Osteoblast (primary cell): ENCODE measurements around the gene MAN2B1. TPM values are rescaled to one million over a fixed set of nuclear protein-coding genes. Genes with fewer than 3 reads are reported as not detected.
"Not testable (repeated sequence)": the region's sequence is repeated elsewhere in the genome, so short reads cannot be mapped to it uniquely, and the experiment has no call there.

Source experiments
- DNase-seq: peaks from one replicate; pipeline ENCODE4 v3.0.0; 2011; ENCODE audit warnings: low spot score, mixed read lengths; ENCODE audit not compliant: insufficient read length; ENCODE audit errors: missing footprints
- H2AFZ ChIP-seq: 2 replicates; pipeline ENCODE4 v1.6.0; 2011; ENCODE audit warnings: mild to moderate bottlenecking, low read length
- H3K27ac ChIP-seq: 2 replicates; pipeline ENCODE4 v1.5.1; 2011; ENCODE audit warnings: mild to moderate bottlenecking, low read depth, low read length, moderate library complexity
- H3K27me3 ChIP-seq: 2 replicates; pipeline ENCODE4 v1.6.0; 2012; ENCODE audit warnings: mild to moderate bottlenecking, control low read depth, inconsistent platforms, low read length, moderate library complexity; ENCODE audit not compliant: insufficient read depth
- H3K36me3 ChIP-seq: 2 replicates; pipeline ENCODE4 v1.5.1; 2011; ENCODE audit warnings: mild to moderate bottlenecking, low read length, control low read depth, moderate library complexity; ENCODE audit not compliant: insufficient read depth
- H3K4me1 ChIP-seq: 2 replicates; pipeline ENCODE4 v1.5.1; 2011; ENCODE audit warnings: mild to moderate bottlenecking, low read length, control low read depth, moderate library complexity; ENCODE audit not compliant: insufficient read depth
- H3K4me2 ChIP-seq: 2 replicates; pipeline ENCODE4 v1.6.0; 2011; ENCODE audit warnings: mild to moderate bottlenecking, low read length; ENCODE audit not compliant: insufficient read depth
- H3K4me3 ChIP-seq: fragments of 200-600 bp; sonication (generic); 3 replicates; pipeline ENCODE4 v1.5.1; 2012; ENCODE audit warnings: mild to moderate bottlenecking, low read length, inconsistent platforms; ENCODE audit not compliant: insufficient read depth
- H3K79me2 ChIP-seq: 2 replicates; pipeline ENCODE4 v1.6.0; 2012; ENCODE audit warnings: mild to moderate bottlenecking, low read length, control low read depth, inconsistent platforms; ENCODE audit not compliant: insufficient read depth
- H3K9me3 ChIP-seq: 2 replicates; pipeline ENCODE4 v1.5.1; 2011; ENCODE audit warnings: low read depth, low read length, control low read depth
- H4K20me1 ChIP-seq: 2 replicates; pipeline ENCODE4 v1.6.0; 2012; ENCODE audit warnings: mild to moderate bottlenecking, low read length, control low read depth; ENCODE audit not compliant: insufficient read depth
- CTCF ChIP-seq: IDR thresholded peaks from 2 replicates; pipeline ENCODE4 v1.5.1; 2011; ENCODE audit warnings: mild to moderate bottlenecking, low read depth, low read length, moderate library complexity; ENCODE audit errors: extremely low read depth
- total RNA-seq: library from RNA; depleted of rRNA; stranded (reverse); fragments of >200 nt; gene quantifications from 2 replicates; pipeline ENCODE4 v1.2.3, GENCODE V29; 2012

MAN2B1 gene
- total RNA-seq, result 35.8 and 43.0 TPM in 2 replicates

GRCh38 chr19:12666265-12667048 lies at the start of gene MAN2B1, which contains the start of gene WDR83:
Gene MAN2B1 (minus strand): TSS chr19:12666742. CDS start chr19:12666701, 41 bp downstream.
Gene WDR83 (plus strand): TSS chr19:12666807. CDS start chr19:12669791, 2,984 bp downstream.
- peaks cover 47% of the 10 kb centered on the region for H3K79me2 ChIP-seq
- H3K27me3 ChIP-seq, result no peaks in the 10 kb centered on the region

GRCh38 chr19:12715929-12716328 lies 49.4 kb upstream of the MAN2B1 start:
- Histone ChIP-seq H4K20me1 (peaks cover 32% of the 10 kb centered on the region), H3K27me3 (no peaks in the 10 kb centered on the region), H2AFZ (no peak overlapping the region), H3K36me3 (peaks cover 68% of the 10 kb centered on the region), H3K27ac (no peak overlapping the region), H3K4me1 (peaks cover 11% of the 10 kb centered on the region), H3K9me3 (no peaks in the 10 kb centered on the region), H3K4me2 (no peak overlapping the region), H3K4me3 (no peak overlapping the region), H3K79me2 (peaks cover 71% of the 10 kb centered on the region)
- TF ChIP-seq CTCF, result no peak
- DNase-seq, result no peak

More at GRCh38 chr19:12666265-12667048, at the start of gene MAN2B1, which contains the start of gene WDR83:
- no peaks in the 10 kb centered on the region for H4K20me1 ChIP-seq
- DNase-seq, result peak; percentile 99
- H3K36me3 ChIP-seq, result peaks cover 18% of the 10 kb centered on the region
- peak within 1 kb of the TSS; percentile 69 for H3K27ac ChIP-seq
- H2AFZ ChIP-seq, result peak within 1 kb of the TSS; percentile 90
- H3K4me2 ChIP-seq, result peak within 1 kb of the TSS; percentile 100
- H3K9me3 ChIP-seq, result no peaks in the 10 kb centered on the region
- peak within 1 kb of the TSS; percentile 88 for H3K4me3 ChIP-seq
- TF ChIP-seq CTCF, result no peak
- H3K4me1 ChIP-seq, result peaks cover 34% of the 10 kb centered on the region

- H4K20me1 ChIP-seq, result peaks cover 25% of the 10 kb centered on the region
- H3K4me2 ChIP-seq, result no peak overlapping the region
- H3K4me3 ChIP-seq, result no peak overlapping the region
- no peak overlapping the region for H2AFZ ChIP-seq
- H3K4me1 ChIP-seq, result peaks cover 6% of the 10 kb centered on the region
- H3K79me2 ChIP-seq, result peaks cover 67% of the 10 kb centered on the region
- peaks cover 74% of the 10 kb centered on the region for H3K36me3 ChIP-seq
- H3K27me3 ChIP-seq, result no peaks in the 10 kb centered on the region
- H3K9me3 ChIP-seq, result no peaks in the 10 kb centered on the region
- TF ChIP-seq CTCF, result no peak
- peak; percentile 43 for DNase-seq
- H3K27ac ChIP-seq, result no peak overlapping the region
These were observed 48.6 kb upstream of the MAN2B1 start for GRCh38 chr19:12715102-12715501.

GRCh38 chr19:12713304-12713703 lies 46.8 kb upstream of the MAN2B1 start:
- Histone ChIP-seq H3K79me2 (peaks cover 49% of the 10 kb centered on the region), H4K20me1 (peaks cover 14% of the 10 kb centered on the region), H3K36me3 (peaks cover 81% of the 10 kb centered on the region)
- not testable (repeated sequence) for H2AFZ ChIP-seq, H3K4me3 ChIP-seq, H3K27ac ChIP-seq, H3K4me1 ChIP-seq, DNase-seq, H3K27me3 ChIP-seq, H3K4me2 ChIP-seq, H3K9me3 ChIP-seq

- Histone ChIP-seq H3K36me3 (peaks cover 80% of the 10 kb centered on the region), H3K79me2 (peaks cover 36% of the 10 kb centered on the region), H4K20me1 (peaks cover 14% of the 10 kb centered on the region)
- not testable (repeated sequence) for H2AFZ ChIP-seq, H3K27me3 ChIP-seq, H3K9me3 ChIP-seq, H3K4me1 ChIP-seq, DNase-seq, H3K4me2 ChIP-seq, H3K27ac ChIP-seq, H3K4me3 ChIP-seq
These were observed 45.5 kb upstream of the MAN2B1 start for GRCh38 chr19:12712077-12712476.
